Measurements from ENCODE around the gene CHD6. TPM values are rescaled to one million over a fixed set of nuclear protein-coding genes. Genes with fewer than 3 reads are reported as not detected.

The CHD6 gene
- polyA plus RNA-seq, 1 experiment = 16.4 TPM

GRCh38 chr20:41432746-41433145 is 185.4 kb downstream of the CHD6 start:
- CTCF ChIA-PET = no interaction called here
- H3K36me3 ChIP-seq (ENCODE audit: control insufficient read depth, insufficient read depth, low read length) = no peaks in the 10 kb centered on the region; the same call in 1 of the 2 replicates

DNA sequence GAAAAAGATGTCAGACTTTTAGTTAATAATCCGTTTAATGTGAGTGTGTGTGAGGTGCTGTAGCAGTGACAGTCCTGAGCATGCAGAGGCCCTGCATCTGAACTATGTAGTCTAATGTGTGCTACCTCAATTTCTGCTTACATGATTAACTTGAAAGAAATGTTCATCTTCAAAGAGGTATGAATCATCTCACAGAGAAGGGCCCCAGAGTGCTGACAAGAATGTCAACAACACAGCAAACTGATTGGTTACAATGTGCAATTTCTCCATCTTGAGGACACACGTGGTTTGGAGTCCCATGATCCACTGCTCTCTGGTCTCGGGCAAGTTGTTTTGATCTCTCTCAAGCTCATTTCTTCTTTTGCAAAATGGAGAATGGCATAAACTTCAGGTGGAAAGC is 189.9 kb downstream of the CHD6 start:
- DNase-seq (ENCODE audit: low read depth) = no peak
- no peaks in the 10 kb centered on the region for H3K27me3 ChIP-seq (ENCODE audit: control insufficient read depth, insufficient read depth, low read length)
- H3K36me3 ChIP-seq (ENCODE audit: control insufficient read depth, insufficient read depth, low read length) = no peaks in the 10 kb centered on the region; the same call in 1 of the 2 replicates
- H3K4me3 ChIP-seq (ENCODE audit: low read depth, low read length) = no peak overlapping the region
- TF ChIP-seq, protein P1, sequence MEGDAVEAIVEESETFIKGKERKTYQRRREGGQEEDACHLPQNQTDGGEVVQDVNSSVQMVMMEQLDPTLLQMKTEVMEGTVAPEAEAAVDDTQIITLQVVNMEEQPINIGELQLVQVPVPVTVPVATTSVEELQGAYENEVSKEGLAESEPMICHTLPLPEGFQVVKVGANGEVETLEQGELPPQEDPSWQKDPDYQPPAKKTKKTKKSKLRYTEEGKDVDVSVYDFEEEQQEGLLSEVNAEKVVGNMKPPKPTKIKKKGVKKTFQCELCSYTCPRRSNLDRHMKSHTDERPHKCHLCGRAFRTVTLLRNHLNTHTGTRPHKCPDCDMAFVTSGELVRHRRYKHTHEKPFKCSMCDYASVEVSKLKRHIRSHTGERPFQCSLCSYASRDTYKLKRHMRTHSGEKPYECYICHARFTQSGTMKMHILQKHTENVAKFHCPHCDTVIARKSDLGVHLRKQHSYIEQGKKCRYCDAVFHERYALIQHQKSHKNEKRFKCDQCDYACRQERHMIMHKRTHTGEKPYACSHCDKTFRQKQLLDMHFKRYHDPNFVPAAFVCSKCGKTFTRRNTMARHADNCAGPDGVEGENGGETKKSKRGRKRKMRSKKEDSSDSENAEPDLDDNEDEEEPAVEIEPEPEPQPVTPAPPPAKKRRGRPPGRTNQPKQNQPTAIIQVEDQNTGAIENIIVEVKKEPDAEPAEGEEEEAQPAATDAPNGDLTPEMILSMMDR (IDR thresholded peaks at IDR 0.05; ENCODE audit: insufficient read depth, low read depth, low read length) = no peak
- ChIA-PET POLR2A (no interaction called here), CTCF (interaction anchor here (1.0 to 1.2 kb wide), 2 partner anchors 9 to 17 kb away, joined by 3 to 4 read pairs; no protein-coding TSS in a partner anchor)

More at GRCh38 chr20:41432746-41433145, 185.4 kb downstream of the CHD6 start:
- Histone ChIP-seq H3K4me3 (ENCODE audit: low read depth, low read length) (no peak overlapping the region), H3K27me3 (ENCODE audit: control insufficient read depth, insufficient read depth, low read length) (no peaks in the 10 kb centered on the region)
- TF ChIP-seq, protein P1 (IDR thresholded peaks at IDR 0.05; ENCODE audit: insufficient read depth, low read depth, low read length) = no peak
- POLR2A ChIA-PET = no interaction called here
- no peak for DNase-seq (ENCODE audit: low read depth)

- Histone ChIP-seq H3K36me3 (ENCODE audit: control insufficient read depth, insufficient read depth, low read length) (no peaks in the 10 kb centered on the region; the same call in 1 of the 2 replicates), H3K27me3 (ENCODE audit: control insufficient read depth, insufficient read depth, low read length) (no peaks in the 10 kb centered on the region), H3K4me3 (ENCODE audit: low read depth, low read length) (no peak overlapping the region)
- DNase-seq (ENCODE audit: low read depth) = no peak
- CTCF ChIA-PET = interaction anchor here (1.0 to 1.2 kb wide), 2 partner anchors 8 to 16 kb away, joined by 3 to 4 read pairs; no protein-coding TSS in a partner anchor
- TF ChIP-seq, protein P1 (IDR thresholded peaks at IDR 0.05; ENCODE audit: insufficient read depth, low read depth, low read length) = no peak
- POLR2A ChIA-PET = no interaction called here
These were observed 190.3 kb downstream of the CHD6 start for GRCh38 chr20:41427833-41428232.

DNA sequence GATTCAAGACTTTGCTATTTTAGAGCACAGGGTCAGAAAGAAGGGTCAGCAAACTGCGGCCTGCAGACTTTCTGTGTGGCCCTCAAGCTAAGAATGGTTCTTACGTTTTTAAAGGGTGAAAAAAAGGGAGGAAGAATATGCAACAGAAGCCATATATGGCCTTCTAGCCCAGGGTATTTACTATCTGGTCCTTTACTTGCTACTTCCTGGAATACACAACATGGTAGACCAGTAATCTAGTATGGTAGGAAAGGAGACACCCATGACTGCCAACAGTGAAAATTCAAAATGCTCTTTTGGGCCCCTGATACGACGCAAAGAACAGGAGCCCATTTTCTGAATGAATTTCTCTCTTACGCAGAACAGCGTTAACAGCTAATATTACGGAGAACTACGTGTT is 191.2 kb downstream of the CHD6 start:
- Histone ChIP-seq H3K36me3 (ENCODE audit: control insufficient read depth, insufficient read depth, low read length) (peaks cover 3% of the 10 kb centered on the region), H3K4me3 (ENCODE audit: low read depth, low read length) (no peak overlapping the region), H3K27me3 (ENCODE audit: control insufficient read depth, insufficient read depth, low read length) (no peaks in the 10 kb centered on the region)
- POLR2A ChIA-PET = interaction anchor here (0.6 kb wide), 2 partner anchors 14 to 149 kb away, joined by 3 to 5 read pairs; no protein-coding TSS in a partner anchor
- TF ChIP-seq, protein P1 (IDR thresholded peaks at IDR 0.05; ENCODE audit: insufficient read depth, low read depth, low read length) = no peak
- no peak for DNase-seq (ENCODE audit: low read depth)
- CTCF ChIA-PET = interaction anchor here (0.7 to 1.2 kb wide), 3 partner anchors 10 to 61 kb away, joined by 3 to 4 read pairs (median 3); no protein-coding TSS in a partner anchor

DNA sequence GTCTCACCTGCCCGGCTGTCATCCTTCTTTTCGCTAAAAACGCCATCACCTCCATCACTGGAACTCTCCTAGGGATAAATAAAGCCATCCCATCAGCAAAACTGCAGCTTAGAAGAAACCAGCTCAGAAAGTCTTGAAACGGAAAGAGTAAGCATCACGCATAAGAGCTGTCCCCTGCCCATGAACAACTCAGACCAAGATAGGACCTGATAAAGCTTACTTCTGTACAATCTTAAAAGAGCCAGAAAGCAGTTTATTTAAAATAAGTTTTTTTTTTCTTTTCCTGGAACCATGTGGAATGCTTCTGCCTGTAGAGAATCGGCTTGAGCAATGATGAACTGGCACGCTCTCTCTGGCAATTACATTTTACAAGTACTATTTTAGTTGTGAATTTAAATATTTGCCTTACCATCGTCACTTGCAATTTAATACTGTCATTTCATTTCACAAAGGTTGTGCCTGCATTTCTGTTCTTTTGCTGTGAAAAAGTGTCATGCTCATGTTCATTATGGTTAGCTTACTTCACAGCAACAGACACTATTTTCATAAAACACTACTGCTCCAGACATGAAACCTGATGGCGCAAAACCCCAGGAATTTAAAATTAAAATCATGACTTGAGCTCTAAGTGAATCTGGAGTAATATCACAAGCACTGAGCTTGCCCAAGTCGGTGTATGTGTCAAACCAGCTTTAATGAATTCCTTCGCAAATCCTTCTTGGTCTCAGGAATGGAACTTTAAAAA is 191.9 kb downstream of the CHD6 start:
- POLR2A ChIA-PET = interaction anchor here (0.6 kb wide), 2 partner anchors 13 to 149 kb away, joined by 3 to 5 read pairs; no protein-coding TSS in a partner anchor
- H3K4me3 ChIP-seq (ENCODE audit: low read depth, low read length) = no peak overlapping the region
- no peak for DNase-seq (ENCODE audit: low read depth)
- no peaks in the 10 kb centered on the region for H3K27me3 ChIP-seq (ENCODE audit: control insufficient read depth, insufficient read depth, low read length)
- H3K36me3 ChIP-seq (ENCODE audit: control insufficient read depth, insufficient read depth, low read length) = peaks cover 8% of the 10 kb centered on the region
- CTCF ChIA-PET = interaction anchor here (0.7 to 1.5 kb wide), 3 partner anchors 9 to 62 kb away, joined by 3 to 6 read pairs (median 3); no protein-coding TSS in a partner anchor
- TF ChIP-seq, protein P1 (IDR thresholded peaks at IDR 0.05; ENCODE audit: insufficient read depth, low read depth, low read length) = no peak

Data from BJ (cell line).